WERI-Rb-1 (cell line): ENCODE results near the gene MADCAM1.

Experiments used
- DNase-seq: peaks from one replicate; pipeline ENCODE4 v3.0.0-alpha.2; 2020
- H3K27ac ChIP-seq: fragments of 250-450 bp; sonication (Bioruptor Pico); 2 replicates; pipeline ENCODE4 v1.5.1; 2020; ENCODE audit warnings: mild to moderate bottlenecking, moderate library complexity
- H3K27me3 ChIP-seq: fragments of 250-450 bp; sonication (Bioruptor Pico); 2 replicates; pipeline ENCODE4 v1.5.1; 2021; ENCODE audit warnings: mild to moderate bottlenecking, low read depth, moderate library complexity; ENCODE audit not compliant: insufficient read depth, severe bottlenecking
- H3K36me3 ChIP-seq: fragments of 250-450 bp; sonication (Bioruptor Pico); 2 replicates; pipeline ENCODE4 v1.5.1; 2020; ENCODE audit warnings: mild to moderate bottlenecking, moderate library complexity
- H3K4me3 ChIP-seq: 2 replicates; pipeline ENCODE4 v1.5.1; 2011; ENCODE audit warnings: low read depth, mild to moderate bottlenecking, control low read depth, low read length
- H3K9me3 ChIP-seq: fragments of 250-450 bp; sonication (Bioruptor Pico); 2 replicates; pipeline ENCODE4 v1.5.1; 2021; ENCODE audit warnings: mild to moderate bottlenecking, moderate library complexity; ENCODE audit not compliant: severe bottlenecking
- TF ChIP-seq, protein P1 (sequence below): IDR thresholded peaks from 2 replicates; pipeline ENCODE4 v1.5.1; 2011; ENCODE audit warnings: low read depth, mild to moderate bottlenecking, control low read depth, inconsistent platforms, low read length

MADCAM1 gene

GRCh38 chr19:463483-464207 lies 32.6 kb upstream of the MADCAM1 start:
- TF ChIP-seq, protein P1, sequence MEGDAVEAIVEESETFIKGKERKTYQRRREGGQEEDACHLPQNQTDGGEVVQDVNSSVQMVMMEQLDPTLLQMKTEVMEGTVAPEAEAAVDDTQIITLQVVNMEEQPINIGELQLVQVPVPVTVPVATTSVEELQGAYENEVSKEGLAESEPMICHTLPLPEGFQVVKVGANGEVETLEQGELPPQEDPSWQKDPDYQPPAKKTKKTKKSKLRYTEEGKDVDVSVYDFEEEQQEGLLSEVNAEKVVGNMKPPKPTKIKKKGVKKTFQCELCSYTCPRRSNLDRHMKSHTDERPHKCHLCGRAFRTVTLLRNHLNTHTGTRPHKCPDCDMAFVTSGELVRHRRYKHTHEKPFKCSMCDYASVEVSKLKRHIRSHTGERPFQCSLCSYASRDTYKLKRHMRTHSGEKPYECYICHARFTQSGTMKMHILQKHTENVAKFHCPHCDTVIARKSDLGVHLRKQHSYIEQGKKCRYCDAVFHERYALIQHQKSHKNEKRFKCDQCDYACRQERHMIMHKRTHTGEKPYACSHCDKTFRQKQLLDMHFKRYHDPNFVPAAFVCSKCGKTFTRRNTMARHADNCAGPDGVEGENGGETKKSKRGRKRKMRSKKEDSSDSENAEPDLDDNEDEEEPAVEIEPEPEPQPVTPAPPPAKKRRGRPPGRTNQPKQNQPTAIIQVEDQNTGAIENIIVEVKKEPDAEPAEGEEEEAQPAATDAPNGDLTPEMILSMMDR = no peak
- DNase-seq = no peak
- Histone ChIP-seq H3K9me3 (no peaks in the 10 kb centered on the region), H3K4me3 (no peak overlapping the region), H3K27me3 (no peaks in the 10 kb centered on the region), H3K27ac (no peak overlapping the region), H3K36me3 (no peaks in the 10 kb centered on the region)

GRCh38 chr19:464208-464545 lies 32.1 kb upstream of the MADCAM1 start:
- no peak for DNase-seq
- Histone ChIP-seq H3K4me3 (no peak overlapping the region), H3K27ac (no peak overlapping the region), H3K36me3 (no peaks in the 10 kb centered on the region), H3K9me3 (no peaks in the 10 kb centered on the region), H3K27me3 (no peaks in the 10 kb centered on the region)
- TF ChIP-seq, protein P1 = no peak

DNA sequence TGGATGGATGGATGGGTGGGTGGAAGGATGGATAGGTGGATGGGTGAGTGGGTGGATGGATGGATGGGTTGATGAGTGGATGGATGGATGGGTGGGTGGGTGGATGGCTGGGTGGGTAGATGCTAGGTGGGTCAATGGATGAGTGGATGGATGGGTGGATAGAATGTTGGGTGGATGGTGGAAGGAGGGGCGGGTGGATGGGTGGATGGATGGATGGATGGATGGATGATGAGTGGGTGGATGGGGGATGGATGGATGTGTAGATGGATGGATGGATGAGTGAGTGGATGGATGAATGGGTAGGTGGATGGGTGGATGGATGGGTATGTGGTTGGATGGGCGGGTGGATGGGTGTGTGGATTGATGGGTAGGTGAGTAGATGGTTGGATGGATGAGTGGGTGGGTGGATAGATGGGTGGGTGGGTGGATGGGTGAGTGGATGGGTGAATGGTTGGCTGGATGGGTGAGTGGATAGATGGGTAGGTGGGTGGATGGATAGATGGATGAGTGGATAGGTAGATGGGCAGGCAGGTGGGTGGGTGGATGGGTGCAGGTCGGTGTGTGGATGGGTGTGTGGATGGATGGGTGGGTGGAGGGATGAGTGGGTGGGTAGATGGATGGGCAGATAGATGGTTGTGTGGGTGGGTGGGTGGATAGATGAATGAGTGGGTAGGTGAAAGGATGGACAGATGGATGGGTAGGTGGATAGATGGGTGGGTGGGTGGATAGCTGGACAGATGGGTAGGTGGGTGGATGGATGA lies 31.1 kb upstream of the MADCAM1 start:
- Histone ChIP-seq H3K36me3 (no peaks in the 10 kb centered on the region), H3K9me3 (no peaks in the 10 kb centered on the region), H3K27me3 (no peaks in the 10 kb centered on the region), H3K4me3 (no peak overlapping the region), H3K27ac (no peak overlapping the region)
- TF ChIP-seq, protein P1 = no peak
- DNase-seq = no peak

DNA sequence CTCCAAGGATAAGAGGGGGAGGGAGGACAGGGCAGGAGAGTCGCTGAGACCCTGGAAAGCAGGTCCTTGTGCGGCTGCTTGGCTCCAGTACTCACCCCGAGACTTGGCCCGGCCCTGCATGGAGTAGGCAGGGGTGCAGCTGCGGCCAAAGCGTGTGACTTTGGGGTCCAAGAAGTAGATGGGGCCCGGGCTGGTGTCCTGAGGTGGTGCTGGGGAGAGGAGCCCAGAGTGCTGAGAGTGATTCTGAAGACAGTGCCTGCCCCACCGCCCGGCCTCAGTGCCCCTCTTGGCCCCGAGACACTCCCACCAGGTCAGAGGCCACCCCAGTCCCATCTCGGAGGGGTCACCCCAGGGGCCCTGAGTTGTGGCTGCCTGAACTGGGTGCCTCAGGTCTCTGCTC lies 28.7 kb upstream of the MADCAM1 start:
- H3K4me3 ChIP-seq = no peak overlapping the region
- H3K9me3 ChIP-seq = no peaks in the 10 kb centered on the region
- H3K27ac ChIP-seq = no peak overlapping the region
- H3K27me3 ChIP-seq = no peaks in the 10 kb centered on the region
- DNase-seq = no peak
- TF ChIP-seq, protein P1 = no peak
- H3K36me3 ChIP-seq = no peaks in the 10 kb centered on the region

- DNase-seq = no peak
- Histone ChIP-seq H3K4me3 (no peak overlapping the region), H3K27ac (no peak overlapping the region), H3K36me3 (no peaks in the 10 kb centered on the region), H3K27me3 (no peaks in the 10 kb centered on the region), H3K9me3 (no peaks in the 10 kb centered on the region)
- TF ChIP-seq, protein P1 = no peak
Measured at GRCh38 chr19:468587-469256, 27.6 kb upstream of the MADCAM1 start.
